RCC 7860 (cell line): Measurements from ENCODE around the gene GAS2.

Source experiments
- DNase-seq: peaks from one replicate; pipeline ENCODE4 v3.0.0-alpha.2; 2015; ENCODE audit warnings: low spot score
- FAIRE-seq: peaks from 2 replicates; lab custom pipeline; 2012; peaks lifted over from hg19 to GRCh38; lab: Jason Lieb, UNC

The GAS2 gene

DNA sequence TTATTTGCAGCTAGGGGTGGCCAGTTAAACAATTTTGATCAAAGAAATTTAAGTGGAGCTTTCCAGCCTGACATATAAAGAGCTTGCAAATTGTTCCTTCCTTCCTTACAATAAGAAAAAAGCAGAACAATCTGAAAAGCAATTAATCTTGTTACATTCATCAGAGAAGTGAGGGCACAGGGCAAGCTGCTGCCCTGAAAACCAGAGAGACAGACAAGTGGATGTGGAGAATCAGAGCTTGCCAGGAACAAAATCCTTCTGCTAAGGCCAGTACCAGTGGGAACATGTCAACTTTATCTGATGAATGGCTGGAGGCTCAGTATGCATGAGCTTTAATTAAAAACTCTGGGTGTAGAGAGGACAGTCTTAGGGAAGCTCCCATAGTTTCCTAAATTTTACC is 185.1 kb downstream of the GAS2 start:
- FAIRE-seq, result no peak
- DNase-seq, result no peak

GRCh38 chr11:22859756-22860155 is 193.3 kb downstream of the GAS2 start:
- FAIRE-seq (no peak), DNase-seq (no peak)

- DNase-seq, result no peak
- no peak for FAIRE-seq
Observed at GRCh38 chr11:22860241-22860640, 193.8 kb downstream of the GAS2 start, which contains the start of gene CCDC179. Gene CCDC179, minus strand, starts transcription at chr11:22860474. Its CDS starts 53 bp downstream, at chr11:22860421.
